Ovary (tissue), 9 donors: Measurements from ENCODE around the gene KCTD17. TPM values are rescaled to one million over a fixed set of nuclear protein-coding genes. Genes with fewer than 3 reads are reported as not detected.

Source experiments
- DNase-seq, 5 donors: peaks; one replicate each; pipeline ENCODE4 v3.0.0-alpha.2; 2019 to 2020
- H3K27ac ChIP-seq, 2 donors: fragments of 200-600 bp; one replicate each; pipeline versions ENCODE4 v1.5.1 to v1.8.0; 2019 to 2022
- H3K27me3 ChIP-seq: fragments of 200-600 bp; one replicate; pipeline ENCODE4 v1.8.0; 2022
- H3K36me3 ChIP-seq: fragments of 200-600 bp; sonication (generic); one replicate; pipeline ENCODE4 v1.5.1; 2019
- H3K4me1 ChIP-seq: one replicate; pipeline ENCODE4 v1.8.1; 2013; ENCODE audit warnings: mild to moderate bottlenecking, moderate library complexity; ENCODE audit not compliant: insufficient read depth
- H3K4me3 ChIP-seq: fragments of 200-600 bp; sonication (generic); one replicate; pipeline ENCODE4 v1.5.1; 2017
- H3K9me3 ChIP-seq, 2 donors: fragments of 200-600 bp in 1 of 2; sonication (generic) in 1 of 2; one replicate each; pipeline versions ENCODE4 v1.5.1 to v1.8.1; 2013 to 2019; ENCODE audit warnings: mild to moderate bottlenecking in 1 of 2, moderate library complexity in 1 of 2
- CTCF ChIP-seq, 3 donors: fragments of 450-650 bp in 2 of 3; fragments of 200-600 bp in 1 of 3; IDR thresholded peaks; one replicate each; pipeline versions ENCODE4 v1.5.1 to v1.8.0; 2016 to 2022; ENCODE audit warnings: antibody characterized with exemption in 3 of 3, mild to moderate bottlenecking in 1 of 3
- EP300 ChIP-seq: sonication (generic); formaldehyde crosslinking; IDR thresholded peaks from one replicate; pipeline ENCODE4 v1.6.1; 2017; ENCODE audit warnings: antibody characterized with exemption
- POLR2A ChIP-seq: fragments of 450-650 bp; IDR thresholded peaks from one replicate; pipeline ENCODE4 v1.6.1; 2017; ENCODE audit warnings: antibody characterized with exemption, mild to moderate bottlenecking, moderate library complexity
- WGBS, 3 donors: extraction: QIAGEN DNeasy Blood & Tissue Kit in 1 of 3; methylation state at CpG; one replicate each; pipeline versions ENCODE4 v1.1.5 to v1.1.7; 2013 to 2017; 5-methylcytosine and 5-hydroxymethylcytosine counted together
- intact Hi-C, 4 donors: fragments of 100-400 bp; cut with DNase I; formaldehyde crosslinking; loops; one replicate each; pipeline versions ENCODE4 v1.11.0 to v1.15.1; 2022 to 2023
- polyA plus RNA-seq, 2 donors: library from polyadenylated mRNA; stranded (reverse); fragments of 200-250 nt in 1 of 2; fragments of 350-450 nt in 1 of 2; fragmentation: Illumina TruSeq in 1 of 2; extraction: RNeasy Lipid Tissue Mini Kit (QIAGEN cat#74804) in 1 of 2; gene quantifications; one replicate each; pipeline ENCODE4 v1.2.3, GENCODE V29; 2013 to 2014
- total RNA-seq, 7 donors: library from RNA; depleted of rRNA in 2 of 7; stranded (reverse); fragments of >200 nt in 2 of 7; fragmentation: NEBNext Ultra II Directional in 3 of 7; extraction: Animal tissue kit (Norgen Biotek cat#: 25700) in 3 of 7; gene quantifications; one replicate each; pipeline versions ENCODE4 v1.1.0 to v1.2.4, GENCODE V29; 2016 to 2023
- donor health status: DM: no; HTN: no; CAD: no; lungs with moderate emphysema.
- donor health status: DM: no; HTN: no; CAD: no.
- donor health status: Bipolar disorder and iron deficiency.
- donor health status: DM: yes; HTN: yes; CAD: no.
- donor health status: DM: no; HTN: no; CAD: no.
- donor health status: DM: yes; HTN: yes; CAD: no.

KCTD17 gene
- total and polyA plus RNA-seq, 9 donors = 4.5 to 34.7 (median 26.7) TPM

DNA sequence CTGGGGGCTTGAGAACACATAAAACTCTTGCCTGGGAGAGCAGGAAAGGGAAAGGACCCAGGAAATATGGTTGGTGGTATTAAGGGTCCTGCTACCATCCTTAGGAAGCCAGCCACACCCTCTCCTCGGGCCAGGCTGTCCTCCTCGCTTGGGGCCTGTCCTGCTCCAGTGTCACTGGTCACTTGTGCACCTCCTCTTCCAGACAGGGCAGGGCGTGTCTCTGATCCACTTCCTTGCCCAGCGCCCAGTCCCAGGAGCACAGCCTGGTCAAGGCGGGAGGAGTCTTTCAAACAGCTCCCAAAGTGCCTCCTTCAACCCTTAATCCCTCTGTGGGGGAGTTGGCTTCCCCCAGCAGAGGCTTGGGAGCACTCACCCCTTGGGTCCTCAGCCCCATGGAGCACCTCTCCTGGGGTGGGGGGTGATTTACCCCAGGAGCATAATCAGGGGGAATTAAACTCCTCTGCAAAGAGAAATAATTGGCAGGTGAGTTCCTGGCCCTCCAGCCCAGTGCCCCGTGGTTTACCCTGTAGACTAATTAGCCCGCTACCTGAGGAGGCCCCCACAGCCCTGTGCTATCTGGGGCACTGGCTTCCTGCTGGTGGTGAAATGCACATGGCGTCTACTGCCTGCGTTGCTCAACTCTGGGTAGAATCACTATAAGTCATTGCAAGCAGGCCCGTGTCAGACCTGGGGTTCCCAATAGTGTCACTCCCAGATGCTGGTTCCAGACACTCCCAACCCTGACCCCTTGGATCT lies 49.9 kb downstream of the KCTD17 start:
- Histone ChIP-seq H3K4me1 (no peaks in the 10 kb centered on the region), H3K27me3 (no peaks in the 10 kb centered on the region), H3K9me3 (no peaks in the 10 kb centered on the region), H3K36me3 (no peaks in the 10 kb centered on the region), H3K27ac (no peak overlapping the region), H3K4me3 (no peak overlapping the region)
- TF ChIP-seq EP300 = no peak
- TF ChIP-seq CTCF (IDR thresholded peaks at IDR 0.05) = no peak
- no peak for TF ChIP-seq POLR2A
- 86 to 91% (median 87%) methylated on average over 10 of the region's 10 CpGs for WGBS, 3 donors
- intact Hi-C loops = no loop called here
- DNase-seq = no peak

- TF ChIP-seq EP300 = no peak
- no peak for TF ChIP-seq CTCF (IDR thresholded peaks at IDR 0.05)
- no peak for TF ChIP-seq POLR2A
- H3K4me3 ChIP-seq = no peak overlapping the region
- intact Hi-C loops = no loop called here
- no peaks in the 10 kb centered on the region for H3K36me3 ChIP-seq
- H3K4me1 ChIP-seq = no peaks in the 10 kb centered on the region
- DNase-seq = no peak
- WGBS, 3 donors = 22 to 40% (median 25%) methylated on average over 17 to 18 of the region's 18 CpGs
- no peaks in the 10 kb centered on the region for H3K27me3 ChIP-seq
- H3K27ac ChIP-seq = no peak overlapping the region
- H3K9me3 ChIP-seq = no peaks in the 10 kb centered on the region
Measured at GRCh38 chr22:37103151-37103550, 51.6 kb downstream of the KCTD17 start.

GRCh38 chr22:37103656-37104452 lies 52.3 kb downstream of the KCTD17 start:
- no peaks in the 10 kb centered on the region for H3K4me1 ChIP-seq
- TF ChIP-seq POLR2A (no peak), EP300 (no peak), CTCF (IDR thresholded peaks at IDR 0.05) (no peak)
- no peaks in the 10 kb centered on the region for H3K9me3 ChIP-seq
- intact Hi-C loops = no loop called here
- no peak overlapping the region for H3K4me3 ChIP-seq
- H3K27me3 ChIP-seq = no peaks in the 10 kb centered on the region
- H3K36me3 ChIP-seq = no peaks in the 10 kb centered on the region
- WGBS, 3 donors = 47 to 64% (median 48%) methylated on average over 14 of the region's 14 CpGs
- no peak overlapping the region for H3K27ac ChIP-seq
- DNase-seq = no peak

DNA sequence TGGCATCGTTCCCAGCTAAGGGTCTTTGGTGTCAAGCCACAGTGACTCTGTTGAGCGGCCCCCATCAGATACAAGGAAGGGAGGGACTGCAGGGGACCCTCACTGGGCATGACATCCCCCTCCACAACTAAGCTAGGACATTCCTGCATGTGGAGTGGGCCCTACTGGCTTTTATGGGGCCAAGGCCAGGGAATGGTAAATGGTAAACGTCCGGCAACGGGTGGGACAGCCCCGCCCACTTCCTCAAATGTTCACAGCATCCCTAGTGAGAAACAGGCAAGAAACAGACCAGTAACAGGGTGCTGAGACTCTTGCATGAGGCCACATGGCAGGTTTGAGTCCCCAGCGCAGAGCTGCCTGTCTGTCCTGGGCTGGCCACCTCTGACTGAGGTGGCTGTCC lies 53.6 kb downstream of the KCTD17 start:
- intact Hi-C loops = no loop called here
- 15 to 23% (median 18%) methylated on average over 7 of the region's 7 CpGs for WGBS, 3 donors
- Histone ChIP-seq H3K36me3 (no peaks in the 10 kb centered on the region), H3K27ac (no peak overlapping the region), H3K9me3 (no peaks in the 10 kb centered on the region), H3K27me3 (no peaks in the 10 kb centered on the region), H3K4me3 (no peak overlapping the region), H3K4me1 (no peaks in the 10 kb centered on the region)
- DNase-seq = no peak
- TF ChIP-seq CTCF (IDR thresholded peaks at IDR 0.05) (no peak), POLR2A (no peak), EP300 (no peak)
